Breast epithelium (tissue), 4 donors: ENCODE measurements around the gene PKDCC. TPM values are rescaled to one million over a fixed set of nuclear protein-coding genes. Genes with fewer than 3 reads are reported as not detected.
A peak's percentile ranks its signal among the peaks of the same experiment; 100 is the strongest.

ENCODE experiments used
- DNase-seq, 2 donors: peaks; one replicate each; pipeline ENCODE4 v3.0.0-alpha.2; 2019; ENCODE audit warnings: low spot score in 2 of 2
- H3K27ac ChIP-seq, 2 donors: fragments of 200-600 bp; sonication (generic) in 1 of 2; one replicate each; pipeline ENCODE4 v1.5.1; 2016 to 2019; ENCODE audit warnings: mild to moderate bottlenecking in 1 of 2
- H3K27me3 ChIP-seq, 2 donors: fragments of 200-600 bp; sonication (generic) in 1 of 2; one replicate each; pipeline versions ENCODE4 v1.5.1 to v1.6.0; 2017 to 2019; ENCODE audit warnings: control low read depth in 1 of 2, mild to moderate bottlenecking in 1 of 2
- H3K36me3 ChIP-seq: fragments of 200-600 bp; one replicate; pipeline ENCODE4 v1.5.1; 2019
- H3K4me1 ChIP-seq, 2 donors: fragments of 200-600 bp; sonication (generic); one replicate each; pipeline ENCODE4 v1.5.1; 2016 to 2019; ENCODE audit warnings: control low read depth in 1 of 2
- H3K4me3 ChIP-seq, 3 donors: fragments of 200-600 bp; sonication (generic); 1 replicate in 2 of 3; 2 replicates in 1 of 3; pipeline ENCODE4 v1.5.1; 2016 to 2019; ENCODE audit warnings: mild to moderate bottlenecking in 3 of 3, moderate library complexity in 2 of 3
- H3K9me3 ChIP-seq, 2 donors: fragments of 200-600 bp; sonication (generic) in 1 of 2; one replicate each; pipeline ENCODE4 v1.5.1; 2016 to 2019; ENCODE audit warnings: control low read depth in 1 of 2
- POLR2A ChIP-seq: fragments of 450-650 bp; IDR thresholded peaks from one replicate; pipeline ENCODE4 v1.6.1; 2016; ENCODE audit warnings: antibody characterized with exemption, mild to moderate bottlenecking, moderate library complexity
- POLR2AphosphoS5 ChIP-seq, 3 donors: sonication (generic); formaldehyde crosslinking; IDR thresholded peaks; one replicate each; pipeline ENCODE4 v1.6.1; 2017; ENCODE audit warnings: antibody characterized with exemption in 3 of 3
- intact Hi-C: fragments of 100-400 bp; cut with DNase I; formaldehyde crosslinking; loops from one replicate; pipeline ENCODE4 v1.15.1; 2023; ENCODE audit warnings: low total_unique reads
- total RNA-seq, 3 donors: library from RNA; depleted of rRNA; stranded (reverse); fragments of >200 nt; gene quantifications; one replicate each; pipeline ENCODE4 v1.1.0, GENCODE V29; 2016
- TF ChIP-seq, protein P1 (sequence below), 3 donors: fragments of 450-650 bp; IDR thresholded peaks; one replicate each; pipeline ENCODE4 v1.5.1; 2016 to 2017; ENCODE audit warnings: antibody characterized with exemption in 3 of 3, mild to moderate bottlenecking in 3 of 3, moderate library complexity in 3 of 3

Gene PKDCC
- total RNA-seq, 3 donors from 2014 or later = 19.3 to 131 (median 95.4) TPM

DNA sequence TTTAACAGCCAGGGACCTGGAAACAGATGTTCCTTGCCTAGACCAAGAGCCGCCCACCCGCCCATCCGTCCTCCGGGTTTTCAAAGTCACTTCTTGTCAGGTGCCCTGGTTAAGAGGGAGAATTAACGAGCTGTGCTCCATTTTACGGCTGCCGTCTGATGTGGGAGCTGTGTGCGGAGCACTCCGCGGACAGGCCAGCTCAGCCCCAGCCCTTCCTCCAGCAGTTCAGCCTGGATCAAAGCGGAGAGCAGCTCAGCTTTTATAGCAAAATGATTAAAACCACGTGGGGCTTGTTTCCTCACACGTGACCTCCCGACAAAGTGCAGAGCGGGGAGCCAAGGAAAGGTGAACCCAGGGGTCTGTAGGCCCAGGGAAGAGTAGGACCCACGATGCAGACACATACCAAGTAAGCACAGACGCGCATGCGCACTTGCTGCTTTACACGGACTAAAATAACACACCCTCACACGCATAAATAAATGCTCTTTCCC, 46.1 kb upstream of the PKDCC start:
- Histone ChIP-seq H3K36me3 (no peaks in the 10 kb centered on the region), H3K4me1 (no peaks in the 10 kb centered on the region), H3K4me3 (peak overlapping the region in 1 of 3 donors; percentile 11), H3K27ac (no peak overlapping the region), H3K9me3 (no peaks in the 10 kb centered on the region), H3K27me3 (no peaks in the 10 kb centered on the region)
- no peak for DNase-seq
- intact Hi-C loops = no loop called here
- TF ChIP-seq POLR2AphosphoS5 (IDR thresholded peaks at IDR 0.05) (no peak), POLR2A (no peak)
- TF ChIP-seq, protein P1, sequence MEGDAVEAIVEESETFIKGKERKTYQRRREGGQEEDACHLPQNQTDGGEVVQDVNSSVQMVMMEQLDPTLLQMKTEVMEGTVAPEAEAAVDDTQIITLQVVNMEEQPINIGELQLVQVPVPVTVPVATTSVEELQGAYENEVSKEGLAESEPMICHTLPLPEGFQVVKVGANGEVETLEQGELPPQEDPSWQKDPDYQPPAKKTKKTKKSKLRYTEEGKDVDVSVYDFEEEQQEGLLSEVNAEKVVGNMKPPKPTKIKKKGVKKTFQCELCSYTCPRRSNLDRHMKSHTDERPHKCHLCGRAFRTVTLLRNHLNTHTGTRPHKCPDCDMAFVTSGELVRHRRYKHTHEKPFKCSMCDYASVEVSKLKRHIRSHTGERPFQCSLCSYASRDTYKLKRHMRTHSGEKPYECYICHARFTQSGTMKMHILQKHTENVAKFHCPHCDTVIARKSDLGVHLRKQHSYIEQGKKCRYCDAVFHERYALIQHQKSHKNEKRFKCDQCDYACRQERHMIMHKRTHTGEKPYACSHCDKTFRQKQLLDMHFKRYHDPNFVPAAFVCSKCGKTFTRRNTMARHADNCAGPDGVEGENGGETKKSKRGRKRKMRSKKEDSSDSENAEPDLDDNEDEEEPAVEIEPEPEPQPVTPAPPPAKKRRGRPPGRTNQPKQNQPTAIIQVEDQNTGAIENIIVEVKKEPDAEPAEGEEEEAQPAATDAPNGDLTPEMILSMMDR (IDR thresholded peaks at IDR 0.05) = no peak

DNA sequence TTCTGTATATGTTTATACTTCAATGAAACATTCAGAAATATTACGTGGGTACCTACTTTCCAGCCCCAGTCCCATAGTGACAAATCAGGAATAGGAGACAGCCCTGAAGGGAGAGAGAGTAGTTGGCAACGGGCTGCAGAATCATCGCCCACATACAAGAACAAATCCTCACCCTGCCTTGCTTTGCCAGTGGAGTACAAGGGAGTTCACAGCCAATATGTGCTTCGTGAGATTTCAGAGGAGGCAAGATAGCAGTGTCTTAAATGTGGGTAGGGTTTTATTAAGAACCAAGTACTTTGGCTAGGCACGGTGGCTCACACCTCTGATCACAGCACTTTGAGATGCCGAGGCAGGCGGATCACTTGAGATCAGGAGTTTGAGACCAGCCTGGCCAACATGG, 40.3 kb upstream of the PKDCC start:
- no peak for DNase-seq
- Histone ChIP-seq H3K27me3 (no peaks in the 10 kb centered on the region), H3K9me3 (no peaks in the 10 kb centered on the region), H3K4me3 (no peak overlapping the region), H3K4me1 (no peaks in the 10 kb centered on the region), H3K36me3 (no peaks in the 10 kb centered on the region), H3K27ac (no peak overlapping the region)
- intact Hi-C loops = no loop called here
- TF ChIP-seq, protein P1 (IDR thresholded peaks at IDR 0.05) = no peak
- TF ChIP-seq POLR2A = no peak

DNA sequence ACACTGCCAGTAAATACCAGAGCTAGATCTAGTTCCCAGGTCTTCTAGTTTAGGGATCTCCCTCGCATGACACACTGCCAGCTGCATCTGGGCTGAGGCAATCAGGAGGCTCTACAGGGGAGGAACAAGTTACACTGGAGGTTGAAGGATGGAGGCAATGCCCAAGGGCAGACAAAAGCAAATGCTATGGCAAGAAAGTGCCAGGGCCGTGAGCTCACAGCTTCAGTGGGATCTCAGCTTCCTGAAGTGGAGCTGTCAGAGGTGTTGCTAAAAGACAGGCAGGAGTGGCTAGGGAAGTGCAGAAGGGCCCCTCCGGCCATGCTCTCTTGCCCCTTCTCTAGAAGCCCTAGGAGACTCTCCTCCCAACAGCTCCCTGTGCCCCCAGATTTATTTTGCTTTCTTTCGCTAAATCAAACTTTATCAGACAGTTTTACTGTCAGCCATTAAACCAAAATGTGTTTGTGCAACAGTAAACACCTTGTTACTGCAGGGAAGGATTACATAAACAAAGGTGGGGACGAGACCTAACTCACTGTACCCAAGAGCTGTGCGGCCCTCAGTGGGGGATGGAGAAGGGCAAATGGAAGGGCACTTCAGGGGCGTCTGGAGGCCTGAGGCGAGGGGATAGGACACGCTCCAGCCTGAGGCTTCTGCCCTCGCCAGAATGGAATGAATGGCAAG, 39.4 kb upstream of the PKDCC start:
- no peaks in the 10 kb centered on the region for H3K4me1 ChIP-seq
- H3K4me3 ChIP-seq = no peak overlapping the region
- H3K9me3 ChIP-seq = no peaks in the 10 kb centered on the region
- DNase-seq = no peak
- no peaks in the 10 kb centered on the region for H3K36me3 ChIP-seq
- H3K27ac ChIP-seq = no peak overlapping the region
- intact Hi-C loops = no loop called here
- H3K27me3 ChIP-seq = no peaks in the 10 kb centered on the region
- TF ChIP-seq POLR2A = no peak
- TF ChIP-seq, protein P1 (IDR thresholded peaks at IDR 0.05) = no peak
- no peak for TF ChIP-seq POLR2AphosphoS5 (IDR thresholded peaks at IDR 0.05)

DNA sequence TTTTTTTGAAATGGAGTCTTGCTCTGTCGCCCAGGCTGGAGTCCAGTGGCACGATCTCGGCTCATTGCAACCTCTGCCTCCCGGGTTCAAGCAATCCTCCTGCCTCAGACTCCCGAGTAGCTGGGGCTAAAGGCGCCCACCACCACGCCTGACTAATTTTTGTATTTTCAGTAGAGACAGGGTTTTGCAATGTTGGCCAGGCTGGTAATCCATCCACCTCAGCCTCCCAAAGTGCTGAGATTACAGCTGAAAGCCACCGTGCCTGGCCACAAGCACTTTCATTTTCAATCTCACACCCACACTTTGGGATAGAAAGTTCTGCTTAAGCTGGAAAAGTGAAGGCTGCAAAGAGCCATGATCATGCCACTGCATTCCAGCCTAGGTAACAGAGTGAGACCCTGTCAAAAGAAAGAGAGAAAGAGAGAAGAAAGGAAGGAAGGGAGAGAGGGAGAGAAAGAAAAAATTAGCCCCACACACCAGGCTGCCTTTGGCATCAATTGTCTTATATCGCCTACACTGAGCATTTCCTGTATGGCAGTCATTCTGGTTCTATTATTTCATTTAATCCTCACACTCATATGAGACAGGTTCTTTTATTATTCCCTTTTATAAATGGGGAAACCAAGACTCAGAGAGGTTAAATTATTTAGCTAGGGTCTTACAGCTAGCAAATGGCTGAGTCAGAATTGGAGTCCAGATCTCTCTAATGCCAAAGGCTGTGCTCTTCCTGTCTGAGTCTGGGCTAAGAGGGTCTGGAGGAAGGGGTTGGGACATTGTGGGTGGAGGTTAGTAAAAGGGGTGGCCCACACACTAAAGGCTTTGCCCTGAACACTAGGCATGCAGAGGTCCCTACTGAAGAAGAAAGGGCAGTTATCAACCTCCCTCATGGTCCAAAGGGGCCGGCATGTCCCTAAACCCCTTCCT, 37.9 kb upstream of the PKDCC start:
- TF ChIP-seq POLR2AphosphoS5 (IDR thresholded peaks at IDR 0.05) (no peak), POLR2A (no peak)
- TF ChIP-seq, protein P1 (IDR thresholded peaks at IDR 0.05) = no peak
- no peak overlapping the region for H3K27ac ChIP-seq
- no peak overlapping the region for H3K4me3 ChIP-seq
- no peak for DNase-seq
- H3K9me3 ChIP-seq = no peaks in the 10 kb centered on the region
- no peaks in the 10 kb centered on the region for H3K4me1 ChIP-seq
- H3K27me3 ChIP-seq = no peaks in the 10 kb centered on the region
- intact Hi-C loops = no loop called here
- H3K36me3 ChIP-seq = no peaks in the 10 kb centered on the region
